Memory B cell (primary cell): ENCODE measurements around the gene EN1.

ENCODE experiments used
- ATAC-seq: fragments of 150-1000 bp; cut with Tn5 transposase; 2 replicates; pipeline ENCODE4 v1.10.0; 2021; ENCODE audit warnings: low read depth, mild to moderate bottlenecking, moderate library complexity
- DNase-seq, 2 donors: peaks; one replicate each; pipeline ENCODE4 v3.0.0; 2022; ENCODE audit warnings: low spot score in 2 of 2
- H3K27ac Mint-ChIP-seq: one replicate; pipeline ENCODE4 v1.8.0; 2022; ENCODE audit warnings: mild to moderate bottlenecking, moderate library complexity, mixed read lengths
- H3K27me3 Mint-ChIP-seq: one replicate; pipeline ENCODE4 v1.8.0; 2022; ENCODE audit warnings: mixed read lengths
- H3K36me3 Mint-ChIP-seq: one replicate; pipeline ENCODE4 v1.8.0; 2022; ENCODE audit warnings: mild to moderate bottlenecking, mixed read lengths
- H3K4me1 Mint-ChIP-seq: one replicate; pipeline ENCODE4 v1.8.0; 2022; ENCODE audit warnings: mixed read lengths
- H3K4me3 Mint-ChIP-seq: one replicate; pipeline ENCODE4 v1.8.0; 2022; ENCODE audit warnings: mild to moderate bottlenecking, moderate library complexity, mixed read lengths
- H3K9me3 Mint-ChIP-seq: one replicate; pipeline ENCODE4 v1.8.0; 2022; ENCODE audit warnings: mixed read lengths

Gene EN1

DNA sequence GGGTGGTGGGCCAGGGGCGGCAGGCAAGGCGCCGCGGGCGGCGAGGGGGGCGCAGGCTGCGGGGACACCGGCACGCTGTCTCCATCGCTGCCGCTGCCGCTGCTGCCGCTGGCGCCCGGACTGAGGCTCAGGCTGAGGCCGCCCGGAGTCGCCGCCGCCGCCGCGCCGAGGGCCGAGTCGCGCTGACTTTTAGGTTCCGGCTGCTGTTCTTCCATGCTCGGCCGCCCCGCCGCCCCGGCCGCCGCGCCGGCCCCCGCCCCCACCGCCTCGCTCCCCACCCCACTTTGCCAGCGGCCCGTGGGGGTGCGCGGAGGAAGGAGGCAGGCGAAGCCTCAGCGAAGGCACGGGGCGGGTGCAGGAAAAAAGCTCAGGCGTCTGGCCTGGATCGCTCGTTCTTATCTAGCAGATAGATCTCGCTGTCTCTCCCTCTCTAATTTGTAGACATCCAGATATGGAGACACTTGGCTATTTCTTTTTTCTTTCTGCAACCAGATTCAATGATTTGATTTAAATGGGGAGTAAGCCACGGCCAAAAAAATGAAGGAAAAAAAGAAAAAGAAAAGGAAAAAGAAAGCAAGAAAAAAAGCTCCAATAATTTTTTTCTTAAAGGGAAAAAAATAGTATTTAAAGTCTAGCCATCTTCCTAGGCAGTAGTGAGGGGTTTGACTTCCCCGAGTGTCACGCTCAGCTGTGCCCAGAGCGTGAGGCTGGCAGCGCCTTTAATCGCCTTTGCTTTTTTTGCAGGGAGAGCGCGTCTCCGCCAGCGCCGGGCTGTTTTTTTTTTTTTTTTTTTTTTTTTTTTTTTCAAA is at the start of gene EN1:
Gene EN1, minus strand, starts transcription at position 696 of the 809 bp plus-strand sequence. Its CDS starts 481 bp downstream, at position 215.
- peaks cover 26% of the 10 kb centered on the region for H3K27me3 Mint-ChIP-seq
- H3K4me3 Mint-ChIP-seq, result no peak within 1 kb of the TSS
- no peaks in the 10 kb centered on the region for H3K36me3 Mint-ChIP-seq
- DNase-seq (no peak), ATAC-seq (no peak)
- peaks cover 2% of the 10 kb centered on the region for H3K9me3 Mint-ChIP-seq
- peaks cover 1% of the 10 kb centered on the region for H3K4me1 Mint-ChIP-seq
- no peak within 1 kb of the TSS for H3K27ac Mint-ChIP-seq

DNA sequence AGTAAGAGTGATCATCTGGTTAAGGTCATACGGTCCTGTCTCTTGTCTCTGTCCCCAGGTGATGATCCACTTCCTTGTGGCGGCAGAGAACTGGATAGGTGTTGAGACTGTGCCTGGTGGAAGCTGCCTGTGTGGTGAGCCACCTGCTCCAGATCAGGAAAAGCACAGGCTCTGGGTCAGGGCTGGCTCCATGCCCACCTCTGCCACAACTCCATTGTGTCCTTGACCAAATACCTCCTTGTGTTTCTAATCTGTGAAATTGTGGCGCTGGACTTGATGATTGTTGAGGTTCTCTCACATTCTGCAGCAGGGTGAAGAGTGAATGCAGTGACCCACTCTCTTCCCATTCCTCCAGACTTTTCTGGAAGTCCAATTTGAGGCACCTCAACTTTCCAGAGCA is 45.7 kb upstream of the EN1 start:
- Mint-ChIP-seq H3K27ac (no peak overlapping the region), H3K9me3 (peaks cover 15% of the 10 kb centered on the region), H3K4me1 (no peaks in the 10 kb centered on the region), H3K36me3 (no peaks in the 10 kb centered on the region), H3K27me3 (no peaks in the 10 kb centered on the region), H3K4me3 (no peak overlapping the region)
- DNase-seq, result no peak
- no peak for ATAC-seq

DNA sequence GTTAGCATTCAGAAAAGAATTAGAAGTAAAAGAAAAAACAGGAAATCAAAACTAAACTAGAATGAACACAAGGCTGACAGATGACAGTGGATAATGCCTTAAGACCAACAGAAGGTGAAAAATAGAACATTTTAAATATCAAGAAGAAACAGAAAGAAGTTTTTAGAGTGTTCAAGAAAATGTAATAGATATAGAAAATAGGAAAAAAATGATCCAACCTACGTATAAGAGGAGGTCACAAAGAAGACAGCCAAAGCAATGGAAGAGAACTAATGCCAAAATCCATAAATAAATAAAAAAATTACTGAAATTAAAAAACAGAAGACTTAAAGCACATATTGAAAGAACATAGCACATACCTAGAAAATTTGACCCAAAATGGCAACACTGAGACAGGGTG is 42.5 kb upstream of the EN1 start:
- H3K27ac Mint-ChIP-seq, result no peak overlapping the region
- H3K4me3 Mint-ChIP-seq, result no peak overlapping the region
- ATAC-seq, result no peak
- H3K36me3 Mint-ChIP-seq, result no peaks in the 10 kb centered on the region
- H3K27me3 Mint-ChIP-seq, result no peaks in the 10 kb centered on the region
- DNase-seq, result no peak
- H3K4me1 Mint-ChIP-seq, result no peaks in the 10 kb centered on the region
- peaks cover 15% of the 10 kb centered on the region for H3K9me3 Mint-ChIP-seq

DNA sequence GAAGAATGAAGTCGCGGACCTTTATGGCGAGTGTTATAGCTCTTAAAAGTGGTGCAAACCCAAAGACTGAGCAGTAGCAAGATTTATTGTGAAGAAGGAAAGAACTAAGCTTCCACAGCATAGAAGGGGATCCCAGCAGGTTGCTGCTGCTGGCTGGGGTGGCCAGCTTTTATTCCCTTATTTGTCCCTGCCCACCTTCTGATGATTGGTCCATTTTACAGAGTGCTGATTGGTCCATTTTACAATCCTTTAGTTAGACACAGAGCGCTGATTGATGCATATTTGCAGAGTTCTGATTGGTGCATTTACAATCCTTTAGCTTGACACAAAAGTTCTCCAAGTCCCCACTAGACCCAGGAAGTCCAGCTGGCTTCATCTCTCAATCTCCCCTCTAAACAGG is 36.3 kb upstream of the EN1 start:
- ATAC-seq (no peak), DNase-seq (no peak)
- Mint-ChIP-seq H3K27ac (no peak overlapping the region), H3K9me3 (no peaks in the 10 kb centered on the region), H3K27me3 (peaks cover 8% of the 10 kb centered on the region), H3K4me1 (no peaks in the 10 kb centered on the region), H3K36me3 (no peaks in the 10 kb centered on the region), H3K4me3 (peak overlapping the region; percentile 51)

DNA sequence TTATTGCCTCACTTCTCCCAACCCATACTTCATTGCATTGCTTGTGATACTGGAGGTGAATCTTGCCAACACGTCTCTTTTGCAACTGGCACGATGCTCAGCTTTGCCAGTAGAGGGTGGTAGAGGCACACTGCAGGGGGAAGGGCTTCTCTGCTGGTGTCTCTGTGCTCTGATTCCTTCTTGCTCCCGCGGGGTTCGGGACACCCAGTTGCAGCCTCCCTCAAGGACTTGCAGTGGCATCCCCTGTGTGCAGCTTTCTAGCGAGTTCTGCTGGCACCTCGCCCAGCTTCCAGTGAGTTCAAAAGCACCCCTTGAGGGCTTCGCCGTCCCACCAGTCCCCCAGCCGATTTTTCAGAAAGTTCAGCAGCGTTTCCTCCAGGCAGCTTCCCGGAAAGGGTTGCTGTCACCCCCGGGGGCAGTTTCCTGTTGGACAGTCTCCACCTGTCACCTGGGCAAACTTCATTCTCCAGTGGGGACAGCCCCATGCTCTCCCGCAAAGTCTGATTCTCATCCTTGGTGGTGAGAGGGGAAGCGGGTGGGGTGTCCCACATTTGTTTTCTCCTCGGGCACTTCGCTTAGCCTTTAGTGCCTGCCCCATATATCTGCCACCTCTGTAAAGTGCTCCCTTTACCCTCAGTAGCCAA is 35.4 kb upstream of the EN1 start:
- Mint-ChIP-seq H3K27me3 (peaks cover 11% of the 10 kb centered on the region), H3K9me3 (no peaks in the 10 kb centered on the region), H3K27ac (no peak overlapping the region), H3K4me3 (peak overlapping the region; percentile 75), H3K36me3 (no peaks in the 10 kb centered on the region), H3K4me1 (no peaks in the 10 kb centered on the region)
- ATAC-seq (peak; percentile 64), DNase-seq (peak; percentile 55 to 60)

DNA sequence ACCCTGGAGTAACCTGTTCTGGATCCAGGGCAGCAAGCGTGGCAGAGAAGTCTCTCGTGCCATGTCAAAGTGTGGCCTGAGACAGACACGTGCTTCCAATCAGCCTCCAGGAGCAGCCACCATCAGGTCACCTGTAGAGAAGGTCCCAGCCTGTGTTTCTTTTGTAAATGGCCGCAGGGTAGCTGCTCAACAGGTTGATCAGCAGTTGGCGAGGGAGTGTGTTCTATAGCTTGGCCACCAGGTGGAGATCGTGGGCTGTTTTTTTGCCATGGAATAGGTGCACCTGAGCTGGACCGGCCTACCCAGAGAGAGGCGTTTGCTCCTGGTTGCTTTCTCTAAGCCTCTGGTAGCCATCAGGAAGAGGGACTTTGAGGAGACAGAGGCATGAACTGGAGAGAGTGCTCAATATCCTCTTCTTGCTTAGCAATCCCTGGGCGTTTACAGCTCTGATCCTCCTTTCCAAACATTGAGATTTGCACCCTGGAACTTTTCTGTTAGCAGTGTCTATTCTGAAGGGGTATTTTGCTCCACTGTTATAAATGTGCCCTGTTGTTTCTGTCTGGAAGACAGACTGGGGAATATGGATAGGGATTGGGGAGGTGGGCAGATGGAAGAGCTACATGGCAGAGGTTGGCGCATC is 34.2 kb upstream of the EN1 start:
- Mint-ChIP-seq H3K4me3 (no peak overlapping the region), H3K27ac (no peak overlapping the region)

DNA sequence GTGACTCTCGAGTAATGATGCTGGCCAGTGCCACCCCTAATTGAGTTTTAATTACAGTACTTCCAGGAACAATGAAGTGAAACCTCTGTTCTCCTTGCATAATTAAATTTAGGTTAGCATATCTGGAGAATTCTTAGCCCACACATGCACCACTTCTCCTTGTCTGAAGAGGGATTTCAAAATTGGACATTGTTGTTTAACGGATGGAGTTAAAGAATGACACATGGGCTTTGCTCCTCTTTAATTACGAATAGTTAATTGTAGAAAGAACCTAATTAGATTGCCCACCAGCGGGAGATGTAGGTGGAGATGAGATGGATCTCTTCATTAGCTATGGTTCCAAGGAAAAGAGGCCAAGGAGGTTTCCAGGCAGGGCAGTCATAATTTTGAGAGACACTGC is 33.1 kb upstream of the EN1 start:
- DNase-seq, result no peak
- Mint-ChIP-seq H3K9me3 (no peaks in the 10 kb centered on the region), H3K27me3 (peaks cover 19% of the 10 kb centered on the region), H3K27ac (no peak overlapping the region), H3K4me1 (no peaks in the 10 kb centered on the region), H3K4me3 (no peak overlapping the region), H3K36me3 (no peaks in the 10 kb centered on the region)
- ATAC-seq, result no peak

More for the DNA sequence above, 34.2 kb upstream of the EN1 start:
- Mint-ChIP-seq H3K9me3 (no peaks in the 10 kb centered on the region), H3K4me1 (no peaks in the 10 kb centered on the region), H3K27me3 (peaks cover 14% of the 10 kb centered on the region), H3K36me3 (no peaks in the 10 kb centered on the region)
- DNase-seq, result peak; percentile 57 to 58
- peak; percentile 70 for ATAC-seq

DNA sequence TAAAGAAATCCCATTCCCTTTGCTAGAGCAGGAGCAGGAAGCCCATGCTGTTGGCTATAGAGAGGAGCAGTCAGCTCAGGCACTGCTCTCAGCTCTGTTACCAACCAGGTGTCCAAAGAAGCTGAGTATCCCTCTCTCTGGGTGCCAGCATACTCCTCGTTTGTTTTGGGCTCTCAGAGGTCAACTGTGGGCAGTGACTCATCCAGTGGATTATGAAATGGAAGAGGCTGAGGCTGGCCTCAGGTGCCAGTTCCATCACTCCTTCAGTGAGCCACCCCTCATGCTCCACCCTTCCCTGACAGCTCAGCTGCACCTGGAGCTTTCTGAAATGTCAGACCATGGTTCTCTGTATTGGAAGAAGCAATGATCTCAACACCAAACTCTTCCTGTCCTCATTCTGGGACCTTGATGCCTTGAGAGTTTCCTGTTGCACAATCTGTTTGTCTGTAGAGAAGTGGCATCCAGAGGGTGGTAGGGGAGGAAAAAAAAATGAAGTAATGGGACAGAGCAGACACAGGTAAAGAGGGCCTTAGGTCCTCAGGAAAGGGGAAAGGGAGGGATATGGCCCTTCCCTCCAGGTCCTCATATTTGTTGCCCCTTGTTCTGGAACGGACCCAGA is 31.2 kb upstream of the EN1 start:
- no peak overlapping the region for H3K27ac Mint-ChIP-seq
- H3K27me3 Mint-ChIP-seq, result peaks cover 22% of the 10 kb centered on the region

DNA sequence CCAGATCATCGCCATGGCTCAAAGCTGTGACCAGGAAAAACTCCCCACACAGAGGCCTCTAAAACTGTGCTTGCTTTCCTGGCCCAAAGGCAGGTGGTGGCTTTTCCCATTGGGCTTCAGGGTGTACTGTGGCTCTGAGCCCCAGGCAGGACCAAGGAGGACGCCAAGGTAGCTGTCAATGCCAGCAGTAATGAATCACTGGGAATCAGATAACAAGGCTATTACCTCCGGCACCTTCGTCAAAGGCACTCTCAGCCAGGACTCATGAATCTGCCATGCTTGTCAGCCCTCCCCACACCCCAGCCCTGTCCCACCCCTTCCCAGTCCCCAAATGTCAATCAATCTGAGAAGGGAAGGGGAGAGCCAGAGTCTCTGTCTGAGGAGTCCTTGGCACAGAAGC is 27.9 kb upstream of the EN1 start:
- Mint-ChIP-seq H3K4me3 (no peak overlapping the region), H3K4me1 (no peaks in the 10 kb centered on the region), H3K27me3 (peaks cover 26% of the 10 kb centered on the region), H3K27ac (no peak overlapping the region), H3K36me3 (no peaks in the 10 kb centered on the region), H3K9me3 (no peaks in the 10 kb centered on the region)
- ATAC-seq (no peak), DNase-seq (no peak)

More for the DNA sequence above, 31.2 kb upstream of the EN1 start:
- no peaks in the 10 kb centered on the region for H3K36me3 Mint-ChIP-seq
- H3K4me3 Mint-ChIP-seq, result no peak overlapping the region
- no peaks in the 10 kb centered on the region for H3K4me1 Mint-ChIP-seq
- H3K9me3 Mint-ChIP-seq, result no peaks in the 10 kb centered on the region
- DNase-seq (no peak), ATAC-seq (no peak)

DNA sequence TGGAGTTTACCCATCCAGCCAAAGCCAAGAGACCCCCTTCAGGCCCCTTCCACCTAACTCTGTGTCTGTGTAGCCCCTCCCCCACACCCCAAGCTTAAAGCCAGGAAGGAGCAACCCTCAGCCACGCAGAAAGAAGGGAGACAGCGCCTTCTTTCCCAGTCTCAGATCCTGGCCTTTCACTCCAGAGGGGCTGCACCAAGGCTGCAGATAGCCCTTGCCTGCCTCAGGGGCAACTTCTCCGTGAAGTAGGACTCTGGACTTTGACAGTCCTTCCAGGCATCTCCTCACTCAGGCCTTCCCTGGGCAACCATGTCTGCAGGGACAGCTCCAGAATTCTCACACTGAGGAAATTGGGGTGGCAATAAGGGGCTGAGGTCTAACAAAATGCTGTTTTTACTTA is 26.9 kb upstream of the EN1 start:
- no peak for DNase-seq
- H3K27ac Mint-ChIP-seq, result no peak overlapping the region
- H3K4me3 Mint-ChIP-seq, result no peak overlapping the region
- H3K27me3 Mint-ChIP-seq, result peaks cover 25% of the 10 kb centered on the region
- no peaks in the 10 kb centered on the region for H3K4me1 Mint-ChIP-seq
- H3K36me3 Mint-ChIP-seq, result no peaks in the 10 kb centered on the region
- no peak for ATAC-seq
- no peaks in the 10 kb centered on the region for H3K9me3 Mint-ChIP-seq

DNA sequence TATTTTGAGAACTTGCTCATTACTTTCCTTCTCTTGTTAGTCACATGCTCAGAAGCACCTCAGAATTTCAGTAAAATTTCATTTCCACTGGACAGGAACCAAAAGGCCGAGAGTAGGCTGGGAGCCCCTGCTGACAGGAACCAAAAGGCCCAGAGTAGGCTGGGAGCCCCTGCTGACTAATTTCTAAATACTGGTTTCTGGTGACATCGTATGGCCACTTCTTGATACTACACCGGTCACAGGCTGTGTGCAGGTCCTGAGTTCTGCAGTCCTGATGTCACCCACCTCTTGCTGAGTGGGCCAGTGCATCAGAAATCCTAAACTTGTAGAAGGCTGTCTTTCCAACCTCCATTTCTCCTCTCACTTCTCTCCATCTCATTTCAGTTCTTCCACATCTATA is 17.7 kb upstream of the EN1 start:
- Mint-ChIP-seq H3K9me3 (no peaks in the 10 kb centered on the region), H3K36me3 (no peaks in the 10 kb centered on the region), H3K4me3 (no peak overlapping the region), H3K4me1 (no peaks in the 10 kb centered on the region), H3K27ac (no peak overlapping the region), H3K27me3 (peaks cover 16% of the 10 kb centered on the region)
- ATAC-seq, result peak; percentile 50
- DNase-seq, result no peak

DNA sequence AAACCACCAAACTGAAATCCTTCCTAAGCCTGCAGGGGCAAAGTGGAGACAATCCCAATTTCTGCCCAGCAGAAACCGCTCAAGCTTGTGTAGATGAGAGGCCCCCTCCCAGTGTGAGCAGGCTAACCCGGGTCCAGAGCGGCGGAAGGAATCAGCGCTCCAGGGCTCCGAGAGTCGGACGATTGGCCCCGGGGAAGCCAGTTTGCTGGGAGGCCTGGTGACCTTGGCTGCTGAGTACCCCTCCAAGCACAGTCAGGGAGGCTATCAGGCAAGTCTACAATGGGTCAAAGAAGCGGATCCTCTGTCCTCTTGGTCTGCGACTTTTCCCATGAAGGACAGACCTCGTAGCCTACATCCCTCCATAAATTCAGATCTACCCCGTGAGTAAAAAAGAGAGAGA is 16.8 kb upstream of the EN1 start:
- no peaks in the 10 kb centered on the region for H3K4me1 Mint-ChIP-seq
- H3K27me3 Mint-ChIP-seq, result peaks cover 18% of the 10 kb centered on the region
- H3K36me3 Mint-ChIP-seq, result no peaks in the 10 kb centered on the region

DNA sequence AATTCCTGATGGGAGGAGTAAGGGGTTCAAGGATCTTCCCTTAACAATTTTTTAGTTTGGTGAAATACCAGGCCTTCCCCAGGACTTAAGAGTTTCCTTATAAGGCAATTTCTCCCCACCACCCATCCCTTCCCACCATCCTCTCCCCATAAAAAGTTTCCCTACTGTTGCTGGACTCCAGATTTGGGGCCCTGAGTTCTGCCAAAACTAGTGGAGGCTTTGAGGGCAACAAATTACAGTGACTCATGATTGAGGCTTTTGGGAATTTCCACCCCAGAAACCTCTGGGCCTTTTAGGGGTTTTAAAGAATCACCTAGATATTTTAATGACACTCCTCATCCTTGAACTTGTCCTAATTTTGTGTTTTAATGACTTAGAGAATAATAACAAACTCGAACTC is 14.3 kb upstream of the EN1 start:
- no peaks in the 10 kb centered on the region for H3K36me3 Mint-ChIP-seq
- ATAC-seq (no peak), DNase-seq (no peak)
- no peaks in the 10 kb centered on the region for H3K9me3 Mint-ChIP-seq
- no peak overlapping the region for H3K4me3 Mint-ChIP-seq
- H3K27ac Mint-ChIP-seq, result no peak overlapping the region
- peaks cover 24% of the 10 kb centered on the region for H3K27me3 Mint-ChIP-seq
- H3K4me1 Mint-ChIP-seq, result no peaks in the 10 kb centered on the region

More for the DNA sequence above, 16.8 kb upstream of the EN1 start:
- Mint-ChIP-seq H3K4me3 (no peak overlapping the region), H3K9me3 (no peaks in the 10 kb centered on the region), H3K27ac (no peak overlapping the region)
- no peak for DNase-seq
- no peak for ATAC-seq

DNA sequence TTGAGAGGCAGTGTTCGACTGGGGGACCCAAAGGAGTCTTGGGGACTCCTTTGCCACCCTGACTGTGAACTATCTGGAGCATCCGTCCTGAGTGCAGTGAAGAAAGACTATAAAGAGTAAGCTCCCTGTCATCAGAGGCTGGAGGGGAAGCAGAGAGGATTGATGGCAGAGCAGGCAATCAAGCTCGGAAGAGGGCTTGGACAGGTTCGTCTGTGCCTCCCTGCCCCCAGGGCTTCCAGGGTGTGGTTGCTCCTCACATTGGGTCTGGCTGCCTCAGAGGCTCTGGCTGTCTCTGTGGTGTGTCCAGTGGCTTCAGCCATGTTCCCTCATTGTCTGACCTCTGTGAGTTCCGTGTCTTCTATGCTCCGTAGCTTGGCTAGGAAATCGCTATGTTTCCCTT is 13.8 kb upstream of the EN1 start:
- Mint-ChIP-seq H3K36me3 (no peaks in the 10 kb centered on the region), H3K9me3 (no peaks in the 10 kb centered on the region), H3K4me1 (peaks cover 4% of the 10 kb centered on the region), H3K27ac (no peak overlapping the region), H3K4me3 (no peak overlapping the region), H3K27me3 (peaks cover 28% of the 10 kb centered on the region)
- no peak for ATAC-seq
- DNase-seq, result no peak
